K562 (cell line): ENCODE results near the gene DEFB124. TPM values are rescaled to one million over a fixed set of nuclear protein-coding genes. Genes with fewer than 3 reads are reported as not detected.
"Not testable (repeated sequence)": the region's sequence is repeated elsewhere in the genome, so short reads cannot be mapped to it uniquely, and the experiment has no call there.

Experiments used
- ATAC-seq: fragments of 200-7000 bp; cut with Tn5 transposase; 3 replicates; pipeline ENCODE4 v1.9.1; 2020; ENCODE audit warnings: moderate library complexity
- BruUV-seq: library from RNA; stranded (reverse); fragments of 400-500 nt; replicated peaks from 2 replicates; lab custom pipeline; 2021; lab: Mats Ljungman, UMichigan
- CTCF ChIA-PET: fragments of 300-600 bp; formaldehyde crosslinking; extraction: SDS; loops from one replicate; lab custom pipeline; 2021; ENCODE audit warnings: low intra/inter-chr PET ratio; lab: Yijun Ruan, JAX
- POLR2A ChIA-PET: fragments of 300-600, 350-650 bp; sonication (Branson Sonifier 250); formaldehyde crosslinking; extraction: SDS; loops from one replicate; lab custom pipeline; 2021; ENCODE audit warnings: antibody characterized with exemption, inconsistent platforms; lab: Yijun Ruan, JAX
- DNase-seq, 4 experiments: peaks; one replicate each; pipeline versions ENCODE4 v3.0.0 to v3.0.0-alpha.2; 2011 to 2018; ENCODE audit warnings: low spot score in 3 of 4, mixed read lengths in 3 of 4; ENCODE audit errors: extremely low read depth in 1 of 4
- FAIRE-seq: peaks from 2 replicates; lab custom pipeline; 2011; peaks lifted over from hg19 to GRCh38; lab: Jason Lieb, UNC
- H2AFZ ChIP-seq: 2 replicates; pipeline ENCODE4 v1.6.0; 2011; ENCODE audit warnings: low read depth, low read length, control low read depth, inconsistent platforms
- H3K27ac ChIP-seq: fragments of 200-600 bp; 3 replicates; pipeline ENCODE4 v1.8.0; 2011; ENCODE audit warnings: low read depth, mild to moderate bottlenecking, control low read depth, inconsistent platforms, low read length, moderate library complexity, mixed read lengths; ENCODE audit errors: extremely low read depth
- H3K27me3 ChIP-seq, 2 experiments: fragments of 300-600 bp in 1 of 2; 2 replicates in 1 of 2; 3 replicates in 1 of 2; pipeline versions ENCODE4 v1.6.0 to v1.8.0; 2011; ENCODE audit warnings: inconsistent platforms in 2 of 2, low read length in 2 of 2, mild to moderate bottlenecking in 1 of 2, mixed read lengths in 1 of 2, moderate library complexity in 1 of 2; ENCODE audit not compliant: control insufficient read depth in 2 of 2, insufficient read depth in 2 of 2
- H3K36me3 ChIP-seq: fragments of 300-600 bp; 3 replicates; pipeline ENCODE4 v1.8.0; 2011; ENCODE audit warnings: mild to moderate bottlenecking, low read length, inconsistent platforms; ENCODE audit not compliant: control insufficient read depth, insufficient read depth
- H3K4me1 ChIP-seq, 2 experiments: fragments of 200-600 bp in 1 of 2; replicated peaks in 1 of 2; 2 replicates in 1 of 2; 3 replicates in 1 of 2; pipeline versions ENCODE4 v1.5.1 to v1.8.0; 2011; ENCODE audit warnings: inconsistent platforms in 2 of 2, low read length in 2 of 2, mild to moderate bottlenecking in 1 of 2, mixed read lengths in 1 of 2, moderate library complexity in 1 of 2; ENCODE audit not compliant: control insufficient read depth in 2 of 2, insufficient read depth in 2 of 2
- H3K4me2 ChIP-seq: 2 replicates; pipeline ENCODE4 v1.6.1; 2011; ENCODE audit warnings: low read length, control low read depth, inconsistent platforms, mixed read lengths; ENCODE audit not compliant: insufficient read depth
- H3K4me3 ChIP-seq: fragments of 200-600 bp; sonication (generic), shearing (Covaris generic); 2 replicates; pipeline ENCODE4 v1.5.1; 2016; ENCODE audit warnings: control low read depth, inconsistent platforms
- H3K79me2 ChIP-seq: fragments of 200-600 bp; 3 replicates; pipeline ENCODE4 v1.8.0; 2011; ENCODE audit warnings: low read length, inconsistent platforms; ENCODE audit not compliant: control insufficient read depth, insufficient read depth
- H3K9ac ChIP-seq, 2 experiments: 2 replicates each; pipeline versions ENCODE4 v1.6.0 to v1.6.1; 2011; ENCODE audit warnings: low read depth in 2 of 2, low read length in 2 of 2, control low read depth in 1 of 2, inconsistent platforms in 1 of 2, mild to moderate bottlenecking in 1 of 2, mixed read lengths in 1 of 2; ENCODE audit not compliant: insufficient read depth in 1 of 2
- H3K9me1 ChIP-seq: one replicate; pipeline ENCODE4 v1.6.0; 2011; ENCODE audit warnings: inconsistent platforms, mild to moderate bottlenecking, low read length, moderate library complexity; ENCODE audit not compliant: control insufficient read depth, insufficient read depth
- H3K9me3 ChIP-seq: replicated peaks from 2 replicates; pipeline ENCODE4 v1.5.1; 2011; ENCODE audit warnings: low read depth, low read length, inconsistent platforms; ENCODE audit not compliant: control insufficient read depth, insufficient read depth
- H4K20me1 ChIP-seq: replicated peaks from 2 replicates; pipeline ENCODE4 v1.6.1; 2011; ENCODE audit warnings: low read length, inconsistent platforms, mixed read lengths; ENCODE audit not compliant: control insufficient read depth, insufficient read depth
- CEBPB ChIP-seq: fragments of 450-650 bp; IDR thresholded peaks from 2 replicates; pipeline ENCODE4 v1.6.1; 2016; ENCODE audit warnings: missing genetic modification characterization, missing compliant biosample characterization
- E2F4 ChIP-seq: sonication (generic); formaldehyde crosslinking; IDR thresholded peaks from 2 replicates; pipeline ENCODE4 v1.8.0; 2022; ENCODE audit warnings: mild to moderate bottlenecking, low read depth, missing genetic modification reagents
- SMARCA5 ChIP-seq: fragments of 450-650 bp; IDR thresholded peaks from 2 replicates; pipeline ENCODE4 v1.6.1; 2016
- ZBTB7A ChIP-seq: IDR thresholded peaks from 2 replicates; pipeline ENCODE4 v1.6.1; 2011; ENCODE audit warnings: low read depth, mild to moderate bottlenecking, low read length, moderate library complexity, borderline replicate concordance; ENCODE audit not compliant: control insufficient read depth
- ZNF316 ChIP-seq: fragments of 450-650 bp; IDR thresholded peaks from 2 replicates; pipeline ENCODE4 v1.6.1; 2016
- ZNF766 ChIP-seq: fragments of 200-800 bp; sonication (Bioruptor generic); conservative IDR thresholded peaks from 2 replicates; pipeline ENCODE4 v1.6.1; 2016; ENCODE audit warnings: missing genetic modification characterization, missing compliant biosample characterization
- WGBS: fragments of 100-300 bp; shearing (Covaris generic); methylation state at CpG from one replicate; pipeline ENCODE4 v1.1.6; 2016; ENCODE audit warnings: low coverage, mixed read lengths; ENCODE audit not compliant: insufficient coverage; ENCODE audit errors: missing lambda C conversion rate; 5-methylcytosine and 5-hydroxymethylcytosine counted together
- in situ Hi-C: fragments of 300-500 bp; cut with MboI; formaldehyde crosslinking; loops from 4 replicates; pipeline ENCODE4 v1.15.0; 2018; ENCODE audit warnings: inconsistent platforms, mixed read lengths
- intact Hi-C: fragments of 100-400 bp; cut with micrococcal nuclease; formaldehyde crosslinking; loops from 2 replicates; pipeline ENCODE4 v1.14.2; 2022
- polyA plus RNA-seq, 8 experiments: library from polyadenylated mRNA; depleted of rRNA in 4 of 8; stranded (reverse) in 5 of 8; unstranded in 3 of 8; fragments of >200 nt; fragmentation: Nextera tagmentation in 2 of 8; fragmentation: Illumina TruSeq in 1 of 8; extraction: Ambion mirVana in 2 of 8; extraction: Trizol in 1 of 8; gene quantifications; 2 replicates each; pipeline versions ENCODE4 v1.2.1 to v1.2.3, GENCODE V29; 2011 to 2014; ENCODE audit warnings: inconsistent platforms in 1 of 8, missing spikeins in 1 of 8
- total RNA-seq, 7 experiments: library from RNA; depleted of rRNA in 6 of 7; stranded (reverse); fragments of >200 nt in 6 of 7; fragmentation: Illumina TruSeq in 2 of 7; extraction: Trizol in 2 of 7; gene quantifications; 2 replicates each; pipeline versions ENCODE4 v1.2.1 to v1.2.3, GENCODE V29; 2011 to 2021; ENCODE audit warnings: low replicate concordance in 1 of 7
- TF ChIP-seq, protein P1 (sequence below): sonication (generic); formaldehyde crosslinking; IDR thresholded peaks from 2 replicates; pipeline ENCODE4 v1.8.1; 2023; ENCODE audit warnings: mild to moderate bottlenecking, missing genetic modification reagents

DEFB124 gene
- total and polyA plus RNA-seq, 9 of the 15 experiments (the other 6 are each of a cell fraction or from before 2014, with no cell fraction given): not detected

GRCh38 chr20:31472395-31473330, 2.3 kb downstream of the DEFB124 start (continued):
- TF ChIP-seq E2F4 (CRISPR knock-in tag): no peak
- 0 out of 2 replicates have a peak, but pooled peaks have one; percentile 39 for TF ChIP-seq SMARCA5
- TF ChIP-seq CEBPB: peak; percentile 45; the same call in 1 of the 2 replicates
- TF ChIP-seq, protein P1, sequence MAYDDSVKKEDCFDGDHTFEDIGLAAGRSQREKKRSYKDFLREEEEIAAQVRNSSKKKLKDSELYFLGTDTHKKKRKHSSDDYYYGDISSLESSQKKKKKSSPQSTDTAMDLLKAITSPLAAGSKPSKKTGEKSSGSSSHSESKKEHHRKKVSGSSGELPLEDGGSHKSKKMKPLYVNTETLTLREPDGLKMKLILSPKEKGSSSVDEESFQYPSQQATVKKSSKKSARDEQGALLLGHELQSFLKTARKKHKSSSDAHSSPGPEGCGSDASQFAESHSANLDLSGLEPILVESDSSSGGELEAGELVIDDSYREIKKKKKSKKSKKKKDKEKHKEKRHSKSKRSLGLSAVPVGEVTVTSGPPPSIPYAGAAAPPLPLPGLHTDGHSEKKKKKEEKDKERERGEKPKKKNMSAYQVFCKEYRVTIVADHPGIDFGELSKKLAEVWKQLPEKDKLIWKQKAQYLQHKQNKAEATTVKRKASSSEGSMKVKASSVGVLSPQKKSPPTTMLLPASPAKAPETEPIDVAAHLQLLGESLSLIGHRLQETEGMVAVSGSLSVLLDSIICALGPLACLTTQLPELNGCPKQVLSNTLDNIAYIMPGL: no peak
- TF ChIP-seq ZNF316: 0 out of 2 replicates have a peak, but pooled peaks have one; percentile 9
- no peak for TF ChIP-seq ZBTB7A
- TF ChIP-seq ZNF766 (CRISPR knock-in tag): no peak

GRCh38 chr20:31470946-31471345, 4.0 kb downstream of the DEFB124 start:
- H3K27me3 ChIP-seq: peaks cover 7 to 13% of the 10 kb centered on the region in 2 experiments; a peak in 4 of 5 replicates
- H2AFZ ChIP-seq, BruUV-seq, intact Hi-C loops, H3K36me3 ChIP-seq, CTCF ChIA-PET, H3K9me3 ChIP-seq, H4K20me1 ChIP-seq, H3K4me3 ChIP-seq, in situ Hi-C loops, ATAC-seq, POLR2A ChIA-PET, FAIRE-seq, H3K4me2 ChIP-seq, H3K79me2 ChIP-seq, H3K9ac ChIP-seq, DNase-seq, H3K27ac ChIP-seq, H3K9me1 ChIP-seq: not testable (repeated sequence)
- H3K4me1 ChIP-seq: peaks cover 5 to 14% of the 10 kb centered on the region in 2 experiments; a peak in 4 of 5 replicates
- WGBS: no CpG with 5 or more reads among the region's 33 CpGs
